SK-N-SH treated with all-trans-retinoic acid at 6 μM for 48 hours (cell line): Measurements from ENCODE around the gene ZBTB7C.

Source experiments
- ARNTL ChIP-seq: fragments of 450-650 bp; formaldehyde crosslinking; IDR thresholded peaks from 2 replicates; pipeline ENCODE4 v1.5.0; 2020; ENCODE audit warnings: low read depth, mild to moderate bottlenecking, moderate library complexity, borderline replicate concordance
- CSDC2 ChIP-seq: fragments of 250-450 bp; sonication (Bioruptor Pico); IDR thresholded peaks from 2 replicates; pipeline ENCODE4 v1.5.0; 2020; ENCODE audit warnings: mild to moderate bottlenecking, moderate library complexity
- ESRRG ChIP-seq: fragments of 250-450 bp; sonication (Bioruptor Pico); IDR thresholded peaks from 2 replicates; pipeline ENCODE4 v1.6.1; 2021; ENCODE audit warnings: mild to moderate bottlenecking
- GLIS3 ChIP-seq: fragments of 250-450 bp; sonication (Bioruptor Pico); IDR thresholded peaks from 2 replicates; pipeline ENCODE4 v1.5.0; 2020; ENCODE audit warnings: mild to moderate bottlenecking, moderate library complexity
- ISL1 ChIP-seq: fragments of 250-450 bp; sonication (Bioruptor Pico); IDR thresholded peaks from 2 replicates; pipeline ENCODE4 v2.1.2; 2022; ENCODE audit warnings: mild to moderate bottlenecking, moderate library complexity
- OSR1 ChIP-seq: fragments of 250-450 bp; sonication (Bioruptor Pico); IDR thresholded peaks from 2 replicates; pipeline ENCODE4 v1.8.0; 2022; ENCODE audit warnings: moderate library complexity, mild to moderate bottlenecking, inconsistent platforms
- PPARA ChIP-seq: fragments of 250-450 bp; sonication (Bioruptor Pico); IDR thresholded peaks from 2 replicates; pipeline ENCODE4 v1.5.0; 2020; ENCODE audit warnings: mild to moderate bottlenecking, borderline replicate concordance
- TCF4 ChIP-seq: fragments of 250-450 bp; sonication (Bioruptor Pico); IDR thresholded peaks from 2 replicates; pipeline ENCODE4 v1.8.0; 2021; ENCODE audit warnings: mild to moderate bottlenecking, moderate library complexity, borderline replicate concordance
- ZFP3 ChIP-seq: fragments of 250-450 bp; sonication (Bioruptor Pico); IDR thresholded peaks from 2 replicates; pipeline ENCODE4 v1.5.0; 2020; ENCODE audit warnings: mild to moderate bottlenecking, moderate library complexity
- ZFP30 ChIP-seq: fragments of 450-650 bp; formaldehyde crosslinking; IDR thresholded peaks from 2 replicates; pipeline ENCODE4 v1.5.0; 2022; ENCODE audit warnings: mild to moderate bottlenecking, moderate library complexity
- ZNF565 ChIP-seq: fragments of 450-650 bp; formaldehyde crosslinking; conservative IDR thresholded peaks from 2 replicates; pipeline ENCODE4 v1.5.0; 2020; ENCODE audit warnings: low read depth, mild to moderate bottlenecking, moderate library complexity
- ZNF8 ChIP-seq: fragments of 450-650 bp; formaldehyde crosslinking; IDR thresholded peaks from 2 replicates; pipeline ENCODE4 v1.5.0; 2020; ENCODE audit warnings: mild to moderate bottlenecking, moderate library complexity
- TF ChIP-seq, protein P1 (sequence below): fragments of 250-450 bp; sonication (Bioruptor Pico); IDR thresholded peaks from 2 replicates; pipeline ENCODE4 v1.5.0; 2020; ENCODE audit warnings: mild to moderate bottlenecking, moderate library complexity
- TF ChIP-seq, protein P2 (sequence below): fragments of 250-450 bp; sonication (Bioruptor Pico); IDR thresholded peaks from 2 replicates; pipeline ENCODE4 v1.8.0; 2020; ENCODE audit warnings: mild to moderate bottlenecking, moderate library complexity, borderline replicate concordance

GRCh38 chr18:48342581-48342980, 66.6 kb downstream of the ZBTB7C start:
- no peak for TF ChIP-seq ZNF565 (CRISPR knock-in tag)
- TF ChIP-seq, protein P1, sequence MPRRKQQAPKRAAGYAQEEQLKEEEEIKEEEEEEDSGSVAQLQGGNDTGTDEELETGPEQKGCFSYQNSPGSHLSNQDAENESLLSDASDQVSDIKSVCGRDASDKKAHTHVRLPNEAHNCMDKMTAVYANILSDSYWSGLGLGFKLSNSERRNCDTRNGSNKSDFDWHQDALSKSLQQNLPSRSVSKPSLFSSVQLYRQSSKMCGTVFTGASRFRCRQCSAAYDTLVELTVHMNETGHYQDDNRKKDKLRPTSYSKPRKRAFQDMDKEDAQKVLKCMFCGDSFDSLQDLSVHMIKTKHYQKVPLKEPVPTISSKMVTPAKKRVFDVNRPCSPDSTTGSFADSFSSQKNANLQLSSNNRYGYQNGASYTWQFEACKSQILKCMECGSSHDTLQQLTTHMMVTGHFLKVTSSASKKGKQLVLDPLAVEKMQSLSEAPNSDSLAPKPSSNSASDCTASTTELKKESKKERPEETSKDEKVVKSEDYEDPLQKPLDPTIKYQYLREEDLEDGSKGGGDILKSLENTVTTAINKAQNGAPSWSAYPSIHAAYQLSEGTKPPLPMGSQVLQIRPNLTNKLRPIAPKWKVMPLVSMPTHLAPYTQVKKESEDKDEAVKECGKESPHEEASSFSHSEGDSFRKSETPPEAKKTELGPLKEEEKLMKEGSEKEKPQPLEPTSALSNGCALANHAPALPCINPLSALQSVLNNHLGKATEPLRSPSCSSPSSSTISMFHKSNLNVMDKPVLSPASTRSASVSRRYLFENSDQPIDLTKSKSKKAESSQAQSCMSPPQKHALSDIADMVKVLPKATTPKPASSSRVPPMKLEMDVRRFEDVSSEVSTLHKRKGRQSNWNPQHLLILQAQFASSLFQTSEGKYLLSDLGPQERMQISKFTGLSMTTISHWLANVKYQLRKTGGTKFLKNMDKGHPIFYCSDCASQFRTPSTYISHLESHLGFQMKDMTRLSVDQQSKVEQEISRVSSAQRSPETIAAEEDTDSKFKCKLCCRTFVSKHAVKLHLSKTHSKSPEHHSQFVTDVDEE: no peak
- TF ChIP-seq OSR1 (CRISPR knock-in tag): no peak
- no peak for TF ChIP-seq ZFP3 (CRISPR knock-in tag)
- TF ChIP-seq, protein P2, sequence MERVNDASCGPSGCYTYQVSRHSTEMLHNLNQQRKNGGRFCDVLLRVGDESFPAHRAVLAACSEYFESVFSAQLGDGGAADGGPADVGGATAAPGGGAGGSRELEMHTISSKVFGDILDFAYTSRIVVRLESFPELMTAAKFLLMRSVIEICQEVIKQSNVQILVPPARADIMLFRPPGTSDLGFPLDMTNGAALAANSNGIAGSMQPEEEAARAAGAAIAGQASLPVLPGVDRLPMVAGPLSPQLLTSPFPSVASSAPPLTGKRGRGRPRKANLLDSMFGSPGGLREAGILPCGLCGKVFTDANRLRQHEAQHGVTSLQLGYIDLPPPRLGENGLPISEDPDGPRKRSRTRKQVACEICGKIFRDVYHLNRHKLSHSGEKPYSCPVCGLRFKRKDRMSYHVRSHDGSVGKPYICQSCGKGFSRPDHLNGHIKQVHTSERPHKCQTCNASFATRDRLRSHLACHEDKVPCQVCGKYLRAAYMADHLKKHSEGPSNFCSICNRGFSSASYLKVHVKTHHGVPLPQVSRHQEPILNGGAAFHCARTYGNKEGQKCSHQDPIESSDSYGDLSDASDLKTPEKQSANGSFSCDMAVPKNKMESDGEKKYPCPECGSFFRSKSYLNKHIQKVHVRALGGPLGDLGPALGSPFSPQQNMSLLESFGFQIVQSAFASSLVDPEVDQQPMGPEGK: no peak
- TF ChIP-seq ESRRG (CRISPR knock-in tag): no peak
- no peak for TF ChIP-seq ZFP30
- TF ChIP-seq PPARA (CRISPR knock-in tag): no peak
- no peak for TF ChIP-seq CSDC2
- TF ChIP-seq GLIS3 (CRISPR knock-in tag): no peak
- TF ChIP-seq ZNF8 (CRISPR knock-in tag): no peak
- TF ChIP-seq TCF4 (CRISPR knock-in tag): no peak
- no peak for TF ChIP-seq ISL1 (CRISPR knock-in tag)
- no peak for TF ChIP-seq ARNTL (CRISPR knock-in tag)
